Head of caudate nucleus (tissue), 42 donors: ENCODE data around the gene ZDHHC18.
A peak's percentile ranks its signal among the peaks of the same experiment; 100 is the strongest.
"Not testable (repeated sequence)": the region's sequence is repeated elsewhere in the genome, so short reads cannot be mapped to it uniquely, and the experiment has no call there.

Source experiments
- DNase-seq, 42 donors: peaks; one replicate each; pipeline versions ENCODE4 v3.0.0 to v3.0.0-alpha.2; 2020 to 2021; ENCODE audit warnings: mixed read lengths in 7 of 42
- intact Hi-C: fragments of 100-400 bp; cut with DNase I; formaldehyde crosslinking; loops from one replicate; pipeline ENCODE4 v1.15.0; 2022

Gene ZDHHC18

DNA sequence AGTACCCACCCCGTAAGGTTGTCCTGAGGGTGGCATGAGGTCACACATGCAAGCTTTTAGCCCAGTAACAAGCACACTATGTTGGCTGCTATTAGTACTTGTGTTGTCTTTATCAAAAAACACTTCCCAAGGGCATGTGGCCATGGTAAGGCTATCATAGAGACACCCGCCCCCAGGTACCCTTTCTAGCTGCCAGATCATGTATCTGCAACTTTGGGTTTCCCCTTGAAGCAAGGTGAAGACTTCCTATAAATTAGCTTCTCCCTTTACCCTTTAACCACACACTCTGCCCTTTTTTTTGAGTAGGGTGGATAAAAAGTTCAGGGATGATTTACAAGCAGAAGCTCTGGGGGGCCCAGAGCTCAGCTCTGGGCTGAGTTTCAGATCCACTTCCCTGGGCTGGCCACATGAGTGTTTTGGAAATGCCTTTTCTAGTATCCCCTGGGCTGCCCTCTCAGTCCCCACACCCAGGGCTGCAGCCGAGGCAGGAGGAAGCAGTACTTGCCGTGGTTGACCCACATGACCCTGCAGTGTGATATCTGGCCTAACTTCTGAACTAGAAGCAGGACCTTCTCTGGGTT, 2.0 kb downstream of the ZDHHC18 start:
- DNase-seq, result peak in 24 of 42 donors; percentile 27 to 59 (median 40)
- intact Hi-C loops, result no loop called here

DNA sequence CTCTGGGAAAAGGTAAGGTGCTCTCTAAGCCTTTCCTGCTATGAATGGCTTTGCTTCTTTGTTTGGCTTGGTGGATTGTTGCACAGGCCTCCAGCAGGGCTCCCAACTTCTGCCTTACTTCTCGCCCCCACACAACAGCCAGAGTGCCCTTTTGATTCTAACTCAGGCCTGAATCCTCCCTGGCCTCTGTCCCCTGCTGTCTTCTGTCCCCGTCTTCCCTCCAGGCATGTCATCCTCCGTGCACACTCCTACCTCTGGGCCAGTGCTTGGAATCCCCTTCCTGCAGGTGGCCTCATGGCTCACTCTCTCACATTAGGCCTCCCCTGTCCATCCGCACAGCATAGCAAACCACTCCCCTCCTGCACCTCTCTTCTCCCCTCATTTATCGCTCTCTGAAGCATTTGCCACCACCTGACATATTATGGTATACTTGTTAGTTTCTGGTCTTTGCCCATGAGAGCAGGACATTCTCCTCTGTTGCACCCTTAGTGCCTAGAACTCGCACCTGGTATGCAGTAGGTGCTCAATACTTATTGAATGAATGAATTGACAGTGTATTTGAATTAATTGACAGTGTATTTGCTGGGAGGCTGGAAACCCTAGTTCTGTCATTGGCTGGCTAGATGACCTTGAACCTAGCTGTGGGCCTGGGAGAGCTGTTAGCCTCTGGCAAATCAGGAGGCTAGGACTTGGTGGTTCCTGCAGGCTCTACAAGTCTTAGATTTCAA, 2.9 kb downstream of the ZDHHC18 start:
- no peak for DNase-seq
- intact Hi-C loops, result no loop called here

DNA sequence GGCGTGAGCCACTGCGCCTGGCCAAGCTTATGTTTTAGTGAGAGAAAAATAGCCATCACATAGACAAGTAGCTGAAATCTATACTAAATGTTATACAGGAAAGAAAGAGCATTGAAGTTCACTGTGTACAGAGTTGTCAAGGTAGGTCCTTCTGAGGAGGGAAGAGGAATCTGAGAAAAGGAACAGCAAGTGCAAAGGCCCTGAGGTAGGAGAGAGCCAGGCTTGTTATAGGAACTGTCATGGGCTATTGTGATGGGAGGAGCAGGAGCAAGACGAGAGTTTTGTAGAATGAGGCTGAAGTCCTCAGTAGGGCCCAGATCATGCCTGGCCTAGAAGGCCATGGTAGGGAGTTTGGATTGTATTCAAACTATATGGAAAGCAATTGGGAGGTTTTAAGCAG, 4.6 kb downstream of the ZDHHC18 start:
- no peak for DNase-seq
- intact Hi-C loops, result no loop called here

DNA sequence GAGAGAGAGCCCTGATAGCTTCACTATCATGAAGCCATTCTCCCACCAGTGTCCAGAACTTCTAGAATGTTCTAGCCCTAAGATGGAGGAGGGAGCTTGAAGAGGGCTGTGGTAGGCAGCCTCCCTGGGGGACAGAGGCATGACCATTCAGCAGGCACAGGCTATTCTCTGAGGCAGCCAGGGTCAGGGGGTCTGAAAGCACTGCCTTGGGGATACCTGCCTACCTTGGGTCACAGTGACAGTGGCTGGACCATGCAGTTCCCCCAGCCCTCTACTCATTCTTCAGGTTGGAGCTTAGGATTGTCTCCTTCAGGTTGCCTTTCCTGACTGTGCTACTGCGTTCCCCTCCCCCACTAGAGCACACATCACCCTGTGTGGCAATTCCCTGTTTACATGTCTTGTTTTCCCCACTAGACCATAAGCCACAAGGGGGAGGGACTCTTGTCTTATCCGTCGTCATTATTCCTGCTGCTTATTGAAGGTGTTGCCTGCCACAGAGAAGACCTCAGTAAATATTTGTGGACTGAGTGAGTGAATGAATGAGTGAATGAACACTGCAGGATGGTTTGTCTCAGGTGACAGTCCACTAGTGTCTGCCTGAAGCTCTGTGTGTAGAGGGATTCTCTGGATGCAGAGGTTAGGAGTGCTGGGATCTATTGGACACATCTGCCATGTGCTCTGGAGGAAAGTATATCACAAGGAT, 5.2 kb downstream of the ZDHHC18 start:
- intact Hi-C loops, result no loop called here
- DNase-seq, result no peak

DNA sequence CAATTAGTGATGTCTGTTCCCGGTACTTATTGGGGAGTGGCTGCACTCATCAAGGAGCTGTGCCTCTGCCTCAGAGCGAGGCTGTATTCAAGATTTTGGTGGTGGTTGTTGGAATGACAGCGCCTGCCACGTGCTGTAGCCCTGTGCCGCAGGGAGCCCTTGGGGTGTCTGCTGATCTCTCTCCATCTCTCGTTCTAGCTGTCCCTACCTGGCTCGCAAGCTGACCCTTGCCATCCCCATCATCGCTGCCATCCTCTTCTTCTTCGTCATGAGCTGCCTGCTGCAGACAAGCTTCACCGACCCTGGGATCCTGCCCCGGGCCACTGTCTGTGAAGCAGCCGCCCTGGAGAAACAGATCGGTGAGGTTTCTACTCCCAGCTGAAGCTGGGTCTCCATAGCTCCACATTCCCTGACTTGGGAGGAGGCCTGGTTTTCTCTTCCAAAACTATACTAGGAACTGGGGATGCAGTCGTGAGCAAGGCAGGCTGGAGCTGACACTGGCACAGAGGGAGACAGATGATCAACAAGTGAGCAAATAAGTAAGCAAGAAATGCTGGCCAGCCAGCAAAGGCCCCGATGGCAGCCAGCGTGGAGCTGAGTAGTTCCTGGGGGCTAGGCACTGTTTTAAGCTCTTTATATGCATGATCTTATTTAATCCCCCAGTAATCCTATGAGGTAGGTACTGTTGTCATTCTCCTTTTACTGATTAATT, 5.9 kb downstream of the ZDHHC18 start:
- intact Hi-C loops, result no loop called here
- peak in 26 of 42 donors; percentile 38 to 80 (median 58) for DNase-seq

DNA sequence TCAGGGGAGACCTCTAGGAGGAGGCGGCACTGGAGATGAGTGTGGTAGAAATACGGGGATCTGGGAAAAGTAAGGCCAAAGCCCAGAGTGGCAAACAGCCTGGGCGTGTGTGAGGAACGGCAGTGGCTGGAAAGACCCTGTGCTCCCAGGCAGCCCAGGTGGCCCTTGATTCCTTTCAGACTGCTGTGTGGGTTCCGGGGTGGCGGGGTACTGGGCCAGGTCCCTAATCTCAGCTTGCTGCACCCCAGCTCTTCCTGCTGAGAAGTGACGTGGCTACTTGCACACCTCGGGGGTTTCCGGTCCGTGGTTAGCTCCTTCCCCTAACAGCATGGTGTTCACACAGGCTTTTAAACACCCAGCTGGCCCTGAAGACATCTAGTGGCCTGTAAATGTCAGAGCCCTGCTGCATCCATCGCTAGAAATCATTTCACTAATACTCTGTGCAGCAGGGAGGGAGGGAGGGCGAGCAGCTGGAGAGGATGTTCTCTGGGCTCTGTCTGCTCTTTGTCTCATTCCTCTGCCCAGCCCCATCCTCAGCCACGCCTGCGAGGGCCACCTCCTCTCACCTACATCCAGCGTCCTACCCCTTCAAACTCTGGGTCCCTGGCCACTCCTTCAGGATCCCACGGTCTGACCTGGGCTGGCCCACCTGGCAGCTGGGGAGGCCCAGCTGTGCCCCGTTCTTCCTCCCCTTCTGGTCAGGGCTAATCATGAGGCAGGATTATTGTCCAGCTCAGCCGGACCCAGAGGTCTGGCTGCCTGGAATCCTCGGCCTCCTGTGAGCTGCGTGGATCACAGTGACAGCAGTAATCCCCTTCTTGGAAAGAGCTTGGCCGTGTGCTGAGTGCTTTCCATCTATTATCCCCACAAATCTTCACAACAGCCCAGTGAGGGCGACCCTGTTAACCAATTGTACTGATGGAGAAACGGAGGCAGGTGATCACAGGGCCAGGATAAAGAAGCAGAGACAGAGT, 7.2 kb downstream of the ZDHHC18 start:
- intact Hi-C loops, result no loop called here
- DNase-seq, result peak in 2 of 42 donors; percentile 27 to 28

DNA sequence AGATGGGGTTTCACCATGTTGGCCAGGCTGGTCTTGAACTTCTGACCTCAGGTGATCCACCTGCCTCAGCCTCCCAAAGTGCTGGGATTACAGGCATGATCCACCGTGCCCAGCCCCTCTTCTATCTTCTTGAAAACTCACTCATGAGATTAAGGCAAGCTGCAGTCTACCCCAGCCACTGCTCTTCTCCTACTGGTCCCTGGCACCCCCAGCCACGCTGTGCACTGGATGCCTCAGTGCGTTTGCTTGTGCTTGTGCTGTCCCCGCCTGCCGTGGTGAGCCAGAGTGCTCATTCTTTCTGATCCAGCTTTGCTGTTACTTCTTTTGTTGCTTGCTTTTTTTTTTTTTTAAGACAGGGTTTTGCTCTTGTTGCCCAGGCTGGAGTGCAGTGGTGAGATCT, 11.2 kb downstream of the ZDHHC18 start:
- intact Hi-C loops, DNase-seq: not testable (repeated sequence)

DNA sequence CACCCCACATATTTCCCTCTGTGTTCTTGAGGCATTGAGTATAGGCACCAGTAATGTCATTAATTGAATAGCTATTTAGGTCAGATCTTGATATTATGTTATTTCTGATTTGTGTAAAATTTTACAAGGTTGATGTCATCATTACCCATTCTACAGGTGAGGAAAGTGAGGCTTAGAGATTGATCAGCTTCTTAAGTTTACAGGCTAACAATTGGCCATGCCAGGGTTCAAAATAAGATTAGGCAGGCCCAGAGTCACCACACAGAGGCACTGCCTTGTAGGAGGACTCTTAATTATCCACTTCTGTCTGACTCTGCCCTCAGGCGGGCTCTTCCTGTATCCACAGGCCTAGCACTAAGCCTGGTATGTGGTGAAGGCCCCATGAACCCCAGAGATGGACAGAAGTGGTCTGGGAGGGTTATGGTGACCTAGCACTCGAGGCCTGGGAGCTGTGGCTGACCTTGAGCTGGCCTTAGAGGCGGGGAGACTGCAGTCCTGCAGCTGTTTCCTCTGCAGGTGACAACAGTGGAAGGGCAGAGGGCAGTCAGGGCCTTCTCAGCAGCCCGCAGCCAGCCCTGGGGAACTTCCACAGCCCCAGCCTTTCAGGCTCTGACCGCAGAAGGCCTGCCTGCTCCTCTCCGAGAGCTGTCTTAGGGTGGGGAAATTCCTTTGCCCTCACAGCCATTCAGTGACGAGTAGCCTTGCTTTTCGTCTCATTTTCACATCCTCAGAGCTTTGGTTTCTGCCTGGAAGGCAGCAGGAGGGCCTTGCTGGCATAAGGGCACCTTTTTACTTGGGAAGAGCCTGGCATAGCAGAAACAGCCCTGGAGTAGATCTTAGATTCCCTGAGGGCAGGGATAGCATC, 12.2 kb downstream of the ZDHHC18 start:
- intact Hi-C loops, result no loop called here
- DNase-seq, result no peak

DNA sequence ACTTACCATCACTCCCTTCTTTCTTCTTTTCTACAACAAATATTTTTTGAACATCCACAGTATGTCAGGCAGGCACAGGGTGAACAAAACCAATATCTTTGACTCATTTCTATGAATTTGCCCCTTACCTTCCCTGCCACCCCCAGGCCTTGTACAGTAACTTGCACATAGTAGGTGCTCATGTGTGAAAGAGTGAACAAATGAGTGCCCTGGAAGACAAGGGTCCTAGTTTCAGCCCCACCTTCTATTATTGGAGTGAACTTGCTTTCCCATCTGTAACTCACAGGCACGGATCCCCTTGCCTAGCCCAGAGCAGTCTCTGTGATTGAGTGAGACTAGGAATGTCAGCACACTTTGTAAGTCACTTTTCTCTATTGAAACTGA, 12.8 kb downstream of the ZDHHC18 start:
- intact Hi-C loops, result no loop called here
- no peak for DNase-seq

DNA sequence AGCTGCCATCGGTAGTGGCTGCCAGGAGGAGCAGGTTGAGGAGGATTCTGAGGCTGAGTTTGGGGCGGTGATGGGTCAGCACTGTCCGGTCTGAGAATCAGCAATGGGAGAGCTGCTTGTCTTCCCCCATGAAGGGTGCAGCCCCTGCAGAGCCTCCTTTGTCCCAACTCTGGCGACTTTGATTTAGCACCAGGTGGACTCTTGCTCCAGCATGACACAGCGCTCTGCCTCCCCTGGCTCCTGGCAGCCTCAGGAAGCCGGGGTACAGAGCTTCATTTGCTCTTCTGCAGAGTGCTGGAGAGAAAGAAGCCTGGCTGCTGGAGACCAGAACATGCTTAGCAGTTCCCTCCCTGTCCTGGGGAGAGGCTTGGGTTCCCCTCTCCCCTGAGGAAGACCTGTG, 13.3 kb downstream of the ZDHHC18 start:
- intact Hi-C loops, result no loop called here
- DNase-seq, result no peak

DNA sequence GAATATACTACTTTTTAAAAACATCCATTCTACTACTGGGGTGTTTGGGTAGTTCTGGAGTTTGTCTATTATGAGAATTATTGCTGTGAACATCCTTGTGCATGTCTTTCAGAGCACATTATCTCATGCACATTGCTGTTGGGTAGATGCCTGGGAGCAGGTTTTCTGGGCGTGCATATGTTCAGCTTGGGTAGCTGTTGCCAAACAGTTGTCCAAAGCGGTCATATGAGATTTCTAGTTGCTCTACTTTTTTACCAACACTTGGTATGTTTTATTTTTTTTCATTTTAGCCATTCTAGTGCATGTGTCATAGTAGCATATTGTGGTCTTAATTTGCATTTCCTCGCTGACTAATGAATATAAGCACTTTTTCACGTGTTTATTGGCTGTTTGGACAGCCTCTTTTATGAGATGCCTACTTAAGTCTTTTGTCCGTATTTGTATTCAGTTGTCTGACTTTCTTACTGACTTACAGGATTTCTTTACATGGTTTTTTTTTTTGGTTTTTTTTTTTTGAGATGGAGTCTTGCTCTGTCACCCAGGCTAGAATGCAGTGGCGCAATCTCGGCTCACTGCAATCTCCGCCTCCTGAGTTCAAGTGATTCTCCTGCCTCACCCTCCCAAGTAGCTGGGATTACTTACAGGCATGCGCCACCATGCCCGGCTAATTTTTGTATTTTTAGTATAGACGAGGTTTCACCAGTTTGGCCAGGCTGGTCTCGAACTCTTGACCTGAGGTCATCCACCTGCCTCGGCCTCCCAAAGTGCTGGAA, 18.1 kb downstream of the ZDHHC18 start:
- intact Hi-C loops, result no loop called here
- no peak for DNase-seq

DNA sequence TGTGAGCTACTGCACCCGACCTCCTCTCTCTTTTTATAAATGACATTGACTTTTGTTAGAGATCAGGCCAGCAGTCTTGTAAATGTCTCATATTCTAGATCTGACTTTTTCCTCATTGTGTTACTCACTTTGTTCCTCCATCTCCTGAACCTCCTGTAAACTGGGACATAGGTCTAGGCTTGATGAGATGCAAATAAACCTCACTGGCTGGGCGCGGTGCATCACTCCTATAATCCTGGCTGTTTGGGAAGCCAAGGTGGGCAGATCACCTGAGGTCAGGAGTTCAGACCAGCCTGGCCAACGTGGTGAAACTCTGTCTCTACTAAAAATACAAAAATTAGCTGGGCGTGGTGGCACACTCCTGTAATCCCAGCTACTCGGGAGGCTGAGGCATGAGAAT, 21.3 kb downstream of the ZDHHC18 start:
- DNase-seq, intact Hi-C loops: not testable (repeated sequence)

DNA sequence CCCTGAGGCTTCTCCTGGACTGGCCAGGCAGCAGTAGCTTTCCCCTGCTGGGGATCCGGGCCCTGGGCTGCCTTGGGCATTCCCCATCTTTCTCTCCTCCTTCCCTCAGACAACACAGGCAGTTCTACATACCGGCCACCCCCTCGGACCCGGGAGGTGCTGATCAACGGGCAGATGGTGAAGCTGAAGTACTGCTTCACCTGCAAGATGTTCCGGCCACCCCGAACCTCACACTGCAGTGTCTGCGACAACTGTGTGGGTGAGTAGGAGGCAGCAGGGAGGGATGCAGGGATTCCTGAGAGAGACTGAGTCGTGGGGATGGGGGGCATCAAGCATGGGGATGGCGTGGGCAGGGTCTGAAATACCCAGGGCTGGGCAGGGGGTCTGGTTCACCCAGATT, 22.0 kb downstream of the ZDHHC18 start:
- peak in 2 of 42 donors; percentile 28 to 43 for DNase-seq
- intact Hi-C loops, result no loop called here

DNA sequence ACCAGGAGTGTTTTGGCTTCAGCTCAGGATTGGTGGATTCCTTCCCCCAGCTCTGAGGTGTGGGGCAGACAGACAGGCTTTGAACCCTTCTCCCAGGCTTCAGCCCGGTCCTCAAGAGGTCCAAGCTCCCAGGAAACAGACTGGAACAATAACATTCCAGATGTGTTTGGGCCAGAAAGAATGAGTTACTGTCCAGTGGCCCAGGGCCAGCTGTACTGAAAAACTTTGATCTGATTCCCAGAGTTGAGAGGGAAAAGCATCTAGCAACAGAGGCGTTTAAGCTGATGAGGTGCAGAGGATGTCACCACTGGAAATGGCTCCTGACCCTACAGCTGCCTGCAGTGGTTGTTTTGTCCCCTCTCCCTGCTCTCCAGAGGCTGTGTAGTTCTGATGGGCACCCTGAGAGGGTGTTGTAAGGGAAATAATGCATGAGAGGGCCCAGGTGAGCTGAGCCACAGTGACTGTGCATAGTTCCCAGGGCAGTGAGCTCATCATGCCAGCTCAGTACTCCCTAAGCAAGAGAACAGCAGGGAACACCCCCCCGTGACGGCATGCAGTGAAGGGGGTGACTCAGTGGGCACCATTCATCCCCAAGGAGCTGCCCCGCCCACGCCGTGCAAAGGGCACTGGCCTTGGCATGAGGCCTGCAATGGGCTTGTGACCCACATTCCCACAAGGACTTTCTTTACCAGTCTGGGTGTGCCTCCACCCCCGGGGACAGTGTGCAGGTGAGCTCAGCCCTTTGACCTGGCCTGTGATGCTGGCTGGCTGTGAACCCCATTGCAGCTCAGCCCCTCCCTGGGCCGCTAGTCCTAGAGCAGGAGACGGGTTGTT, 22.7 kb downstream of the ZDHHC18 start:
- peak in 21 of 42 donors; percentile 24 to 78 (median 50) for DNase-seq
- intact Hi-C loops, result no loop called here

DNA sequence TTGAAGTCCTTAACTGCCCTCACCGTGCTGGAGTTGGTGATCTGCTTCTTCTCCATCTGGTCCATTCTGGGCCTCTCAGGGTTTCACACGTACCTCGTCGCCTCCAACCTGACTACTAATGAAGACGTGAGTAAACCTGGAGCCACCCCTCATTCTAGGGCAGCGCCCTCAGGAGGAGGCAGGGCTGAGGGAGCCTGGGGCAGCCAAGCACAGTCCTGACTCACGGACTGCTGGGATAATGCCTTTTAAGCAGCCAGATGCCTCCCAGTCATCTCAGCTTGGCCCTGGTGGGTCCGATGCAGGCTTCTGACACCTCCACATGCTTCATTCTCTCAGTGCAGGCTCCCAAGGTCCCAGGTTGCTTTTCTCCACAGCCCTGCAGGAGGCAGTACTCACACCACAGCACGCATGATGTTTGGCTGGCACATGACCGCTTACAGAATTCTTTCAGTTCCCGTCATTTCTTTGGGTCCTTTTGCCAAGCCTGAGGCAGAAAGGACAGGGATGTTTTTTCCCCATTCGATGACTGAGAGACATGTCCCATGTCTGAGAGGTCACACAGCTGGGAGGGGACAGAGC, 24.7 kb downstream of the ZDHHC18 start:
- DNase-seq, result no peak
- intact Hi-C loops, result no loop called here

DNA sequence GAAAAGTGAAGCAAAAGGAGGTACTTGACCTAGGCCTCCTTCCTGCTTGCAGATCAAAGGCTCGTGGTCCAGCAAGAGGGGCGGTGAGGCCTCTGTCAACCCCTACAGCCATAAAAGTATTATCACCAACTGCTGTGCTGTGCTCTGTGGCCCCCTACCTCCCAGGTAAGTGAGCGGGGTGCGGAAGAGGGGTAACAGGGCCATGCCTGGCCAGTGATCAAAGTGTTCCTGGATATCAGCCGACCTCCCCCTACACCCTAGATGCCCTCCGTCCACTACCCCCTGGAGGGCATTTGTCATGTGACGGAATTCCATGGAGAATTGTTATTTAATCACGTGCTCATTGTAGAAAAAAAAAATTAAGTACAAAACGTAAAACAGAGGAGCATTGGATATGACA, 26.2 kb downstream of the ZDHHC18 start:
- no peak for DNase-seq
- intact Hi-C loops, result no loop called here
